Mesendoderm (in vitro differentiated cells): ENCODE measurements around the gene ATP5F1E.
"Not testable (repeated sequence)": the region's sequence is repeated elsewhere in the genome, so short reads cannot be mapped to it uniquely, and the experiment has no call there.

Source experiments
- DNase-seq: peaks from one replicate; pipeline ENCODE4 v3.0.0; 2013
- H2AK5ac ChIP-seq: 2 replicates; pipeline ENCODE4 v1.6.1; 2013; ENCODE audit warnings: low read length, inconsistent platforms
- H2BK120ac ChIP-seq: 2 replicates; pipeline ENCODE4 v1.6.1; 2013; ENCODE audit warnings: low read depth, mild to moderate bottlenecking, low read length, moderate library complexity, mixed read lengths
- H2BK15ac ChIP-seq: replicated peaks from 2 replicates; pipeline ENCODE4 v1.6.1; 2013; ENCODE audit warnings: low read depth, mild to moderate bottlenecking, moderate library complexity
- H2BK5ac ChIP-seq: 2 replicates; pipeline ENCODE4 v1.6.1; 2013; ENCODE audit warnings: low read length, inconsistent platforms
- H3K18ac ChIP-seq: 2 replicates; pipeline ENCODE4 v1.6.1; 2013; ENCODE audit warnings: mild to moderate bottlenecking, low read length, mixed read lengths
- H3K23ac ChIP-seq: one replicate; pipeline ENCODE4 v1.6.1; 2013; ENCODE audit warnings: low read length
- H3K27ac ChIP-seq: 2 replicates; pipeline ENCODE4 v1.5.1; 2013; ENCODE audit warnings: low read depth, mild to moderate bottlenecking, inconsistent platforms, low read length, moderate library complexity
- H3K27me3 ChIP-seq: 2 replicates; pipeline ENCODE4 v1.6.1; 2013; ENCODE audit warnings: low read length, control low read depth, mild to moderate bottlenecking, inconsistent platforms; ENCODE audit not compliant: insufficient read depth, poor library complexity
- H3K36me3 ChIP-seq: 2 replicates; pipeline ENCODE4 v1.6.1; 2013; ENCODE audit warnings: low read length, inconsistent platforms; ENCODE audit not compliant: control insufficient read depth, insufficient read depth
- H3K4ac ChIP-seq: one replicate; pipeline ENCODE4 v1.6.1; 2013; ENCODE audit warnings: low read depth, mild to moderate bottlenecking, low read length, moderate library complexity
- H3K4me1 ChIP-seq: 2 replicates; pipeline ENCODE4 v1.6.1; 2013; ENCODE audit warnings: low read depth, low read length, inconsistent platforms; ENCODE audit not compliant: control insufficient read depth
- H3K4me2 ChIP-seq: 2 replicates; pipeline ENCODE4 v1.6.1; 2013; ENCODE audit warnings: low read length
- H3K4me3 ChIP-seq: 2 replicates; pipeline ENCODE4 v1.5.1; 2013; ENCODE audit warnings: mild to moderate bottlenecking, low read length
- H3K56ac ChIP-seq: one replicate; pipeline ENCODE4 v1.6.1; 2013; ENCODE audit warnings: low read length
- H3K79me1 ChIP-seq: 2 replicates; pipeline ENCODE4 v1.6.1; 2013; ENCODE audit warnings: low read length, inconsistent platforms
- H3K79me2 ChIP-seq: 2 replicates; pipeline ENCODE4 v1.6.1; 2013; ENCODE audit warnings: mild to moderate bottlenecking, low read length; ENCODE audit not compliant: control insufficient read depth, insufficient read depth
- H3K9ac ChIP-seq: 2 replicates; pipeline ENCODE4 v1.6.1; 2013; ENCODE audit warnings: low read length, inconsistent platforms
- H4K5ac ChIP-seq: one replicate; pipeline ENCODE4 v1.6.1; 2013; ENCODE audit warnings: low read length
- H4K8ac ChIP-seq: one replicate; pipeline ENCODE4 v1.6.1; 2013; ENCODE audit warnings: low read depth, mild to moderate bottlenecking, control low read depth, low read length, moderate library complexity
- WGBS: extraction: QIAGEN DNeasy Blood & Tissue Kit; methylation state at CpG from one replicate; pipeline ENCODE4 v1.1.7; 2013; ENCODE audit warnings: low lambda C conversion rate, missing lambda C conversion rate; ENCODE audit not compliant: insufficient coverage; ENCODE audit errors: extremely low coverage; 5-methylcytosine and 5-hydroxymethylcytosine counted together

ATP5F1E gene

GRCh38 chr20:59042796-59043631 lies 10.9 kb upstream of the ATP5F1E start:
- Histone ChIP-seq H3K4me3 (no peak overlapping the region), H3K79me1 (peaks cover 6% of the 10 kb centered on the region), H3K4ac (no peak overlapping the region), H3K56ac (peak overlapping the region; percentile 91), H2AK5ac (no peak overlapping the region), H3K4me1 (peaks cover 5% of the 10 kb centered on the region), H4K8ac (peak overlapping the region; percentile 17), H3K27ac (no peak overlapping the region), H3K9ac (peak overlapping the region; percentile 87), H2BK5ac (no peak overlapping the region), H3K18ac (no peak overlapping the region), H2BK15ac (no peak overlapping the region), H3K27me3 (no peaks in the 10 kb centered on the region), H3K79me2 (peaks cover 21% of the 10 kb centered on the region), H4K5ac (no peak overlapping the region), H3K36me3 (no peaks in the 10 kb centered on the region), H3K4me2 (peak overlapping the region; percentile 54), H3K23ac (no peak overlapping the region), H2BK120ac (no peak overlapping the region)
- DNase-seq = peak; percentile 92
- no CpG with 5 or more reads among the region's 66 CpGs for WGBS

DNA sequence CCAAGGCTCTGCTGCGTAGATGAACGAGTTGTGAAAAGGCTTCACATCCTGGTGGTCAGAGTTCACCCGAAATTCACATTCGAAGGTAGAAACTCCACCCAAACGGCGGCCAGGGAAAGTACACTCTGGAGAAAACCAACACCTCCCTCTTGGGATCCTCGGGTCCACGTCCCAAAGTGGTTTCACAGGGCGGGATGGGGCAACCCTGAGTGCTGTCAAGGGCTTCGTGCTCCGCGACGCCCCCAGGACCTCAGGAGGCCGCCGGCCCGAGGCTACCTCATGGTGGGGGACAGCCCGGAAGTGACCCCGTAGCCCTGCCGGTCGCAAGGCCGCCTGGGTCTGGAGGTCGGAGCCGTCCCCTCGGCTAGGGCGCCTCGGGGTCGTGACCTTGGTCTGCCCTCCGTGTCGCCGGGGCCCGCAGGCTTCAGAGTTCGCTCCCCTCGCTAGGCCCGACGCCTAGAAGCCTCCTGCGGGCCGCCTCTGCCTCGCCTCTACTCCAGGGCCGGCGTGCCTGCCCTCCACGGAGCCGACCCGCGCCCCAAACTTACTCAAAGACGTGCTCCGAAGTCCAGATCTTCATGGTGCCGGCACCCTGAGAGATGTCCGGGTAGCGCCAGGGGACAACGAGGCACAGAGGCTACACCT lies 10.1 kb upstream of the ATP5F1E start, which contains the start of gene PRELID3B:
PRELID3B (minus strand) TSS at position 636 of the 645 bp plus-strand sequence; CDS start at position 580, 56 bp downstream.
- peak; percentile 27 for DNase-seq
- no CpG with 5 or more reads among the region's 50 CpGs for WGBS
- Histone ChIP-seq H3K4me3 (peak within 1 kb of the TSS; percentile 73), H2BK5ac (no peak within 1 kb of the TSS), H3K18ac (peak within 1 kb of the TSS; percentile 33), H3K9ac (peak within 1 kb of the TSS; percentile 87), H3K79me1 (peaks cover 6% of the 10 kb centered on the region), H2BK15ac (no peak within 1 kb of the TSS), H3K23ac (peak within 1 kb of the TSS; percentile 37), H3K56ac (peak within 1 kb of the TSS; percentile 91), H2BK120ac (no peak within 1 kb of the TSS), H3K27ac (no peak within 1 kb of the TSS), H3K27me3 (no peaks in the 10 kb centered on the region), H3K36me3 (peaks cover 1% of the 10 kb centered on the region), H3K4me2 (peak within 1 kb of the TSS; percentile 68), H4K8ac (peak within 1 kb of the TSS; percentile 17), H4K5ac (no peak within 1 kb of the TSS), H3K4me1 (peaks cover 5% of the 10 kb centered on the region), H3K4ac (peak within 1 kb of the TSS; percentile 87), H3K79me2 (peaks cover 23% of the 10 kb centered on the region), H2AK5ac (no peak within 1 kb of the TSS)

DNA sequence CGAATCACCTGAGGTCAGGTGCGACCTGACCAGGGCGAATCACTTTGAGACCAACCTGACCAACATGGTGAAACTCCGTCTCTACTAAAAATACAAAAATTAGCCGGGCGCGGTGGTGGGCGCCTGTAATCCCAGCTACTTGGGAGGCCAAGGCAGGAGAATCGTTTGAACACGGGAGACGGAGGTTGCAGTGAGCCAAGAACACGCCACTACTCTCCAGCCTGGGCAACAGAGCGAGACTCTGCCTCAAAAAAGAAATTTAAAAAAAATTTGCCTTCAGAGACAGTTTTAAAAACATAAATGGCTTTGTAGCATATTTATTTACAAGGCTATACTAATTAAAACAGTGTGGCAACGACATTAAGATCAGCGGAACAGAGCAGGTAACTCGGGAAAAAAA lies 9.4 kb upstream of the ATP5F1E start:
- H3K27me3 ChIP-seq, H2AK5ac ChIP-seq, H3K9ac ChIP-seq, H3K18ac ChIP-seq, H3K56ac ChIP-seq, H3K36me3 ChIP-seq, H3K4ac ChIP-seq, H2BK15ac ChIP-seq, H3K23ac ChIP-seq, H2BK120ac ChIP-seq, H4K8ac ChIP-seq, H2BK5ac ChIP-seq, H4K5ac ChIP-seq, H3K4me2 ChIP-seq, H3K27ac ChIP-seq, H3K4me1 ChIP-seq, H3K79me1 ChIP-seq, DNase-seq, H3K4me3 ChIP-seq: not testable (repeated sequence)
- WGBS = no CpG with 5 or more reads among the region's 16 CpGs
- peaks cover 23% of the 10 kb centered on the region for H3K79me2 ChIP-seq

- Histone ChIP-seq H3K27me3 (no peaks in the 10 kb centered on the region), H3K4me3 (no peak overlapping the region), H3K36me3 (peaks cover 4% of the 10 kb centered on the region)
Observed at GRCh38 chr20:59040667-59041066, 8.5 kb upstream of the ATP5F1E start.

DNA sequence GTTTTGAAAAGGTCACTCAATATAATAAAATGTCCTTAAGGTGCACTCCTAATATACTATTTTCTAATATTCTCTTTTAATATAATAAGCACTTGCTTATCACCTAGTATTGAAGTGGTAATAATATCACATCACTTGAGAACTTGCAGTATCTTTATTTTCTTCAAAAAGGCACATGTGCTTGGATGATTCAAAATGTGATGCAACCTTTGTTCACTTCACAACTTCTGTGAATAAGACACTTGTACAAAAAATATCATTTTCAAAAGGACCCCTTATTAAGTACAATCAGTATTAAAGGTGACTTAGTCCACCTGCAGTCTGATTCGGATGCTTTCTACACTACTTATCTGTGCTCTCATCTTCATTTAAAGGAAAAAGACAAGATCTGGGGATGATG lies 7.1 kb upstream of the ATP5F1E start:
- no peak overlapping the region for H2BK5ac ChIP-seq
- H2AK5ac ChIP-seq = no peak overlapping the region
- WGBS = no CpG with 5 or more reads among the region's 1 CpG
- H3K27me3 ChIP-seq = no peaks in the 10 kb centered on the region
- no peak overlapping the region for H3K18ac ChIP-seq
- H3K23ac ChIP-seq = no peak overlapping the region
- peaks cover 5% of the 10 kb centered on the region for H3K4me1 ChIP-seq
- no peak overlapping the region for H4K5ac ChIP-seq
- no peak overlapping the region for H4K8ac ChIP-seq
- H2BK15ac ChIP-seq = no peak overlapping the region
- DNase-seq = no peak
- peaks cover 6% of the 10 kb centered on the region for H3K79me1 ChIP-seq
- no peak overlapping the region for H3K4me3 ChIP-seq
- H3K56ac ChIP-seq = no peak overlapping the region
- no peak overlapping the region for H3K4me2 ChIP-seq
- no peak overlapping the region for H3K27ac ChIP-seq
- H3K79me2 ChIP-seq = peaks cover 23% of the 10 kb centered on the region
- no peak overlapping the region for H2BK120ac ChIP-seq
- no peak overlapping the region for H3K9ac ChIP-seq
- H3K4ac ChIP-seq = no peak overlapping the region
- peaks cover 4% of the 10 kb centered on the region for H3K36me3 ChIP-seq

More at GRCh38 chr20:59040667-59041066, 8.5 kb upstream of the ATP5F1E start:
- Histone ChIP-seq H4K5ac (no peak overlapping the region), H3K23ac (no peak overlapping the region), H3K9ac (peak overlapping the region; percentile 33), H2AK5ac (no peak overlapping the region), H3K27ac (no peak overlapping the region), H3K4me2 (no peak overlapping the region), H2BK120ac (no peak overlapping the region), H4K8ac (no peak overlapping the region), H2BK5ac (no peak overlapping the region), H2BK15ac (no peak overlapping the region), H3K4me1 (peaks cover 5% of the 10 kb centered on the region), H3K4ac (no peak overlapping the region), H3K79me2 (peaks cover 23% of the 10 kb centered on the region), H3K79me1 (peaks cover 6% of the 10 kb centered on the region), H3K18ac (no peak overlapping the region), H3K56ac (peak overlapping the region; percentile 52)
- no peak for DNase-seq
- no CpG with 5 or more reads among the region's 5 CpGs for WGBS
